GM21619 (cell line): ENCODE results near the gene IL20RA.

Experiments used
- ATAC-seq: cut with Tn5 transposase; IDR thresholded peaks from one replicate; pipeline ENCODE4 v1.9.1; 2021; ENCODE audit not compliant: unreplicated experiment

Gene IL20RA

DNA sequence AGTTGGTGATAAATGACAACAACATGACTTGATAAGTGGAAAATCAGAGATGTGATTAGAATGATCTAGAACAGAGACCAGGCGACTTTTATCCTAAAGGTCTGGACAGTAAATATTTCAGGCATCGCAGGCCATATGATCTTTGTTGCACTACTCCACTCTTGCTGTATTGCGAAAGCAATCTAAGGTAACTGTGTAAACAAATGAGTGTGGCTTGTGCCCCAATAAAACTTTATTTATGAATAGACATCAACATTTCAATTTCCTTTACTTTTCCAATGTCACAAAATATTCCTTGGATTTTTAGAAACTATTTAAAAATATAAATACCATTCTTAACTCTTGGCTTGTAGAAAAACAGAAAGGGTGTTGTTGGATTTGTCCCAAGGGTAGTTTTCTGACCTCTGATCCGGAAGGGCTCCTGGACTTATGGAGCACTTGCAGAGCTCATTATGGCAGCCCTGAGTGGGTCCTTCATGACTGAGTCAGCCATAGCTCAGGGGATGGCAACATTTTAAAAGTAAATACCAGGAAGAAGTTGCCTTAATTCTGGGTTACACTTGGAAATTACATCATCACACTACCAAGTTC lies 34.5 kb downstream of the IL20RA start:
- ATAC-seq: no peak

DNA sequence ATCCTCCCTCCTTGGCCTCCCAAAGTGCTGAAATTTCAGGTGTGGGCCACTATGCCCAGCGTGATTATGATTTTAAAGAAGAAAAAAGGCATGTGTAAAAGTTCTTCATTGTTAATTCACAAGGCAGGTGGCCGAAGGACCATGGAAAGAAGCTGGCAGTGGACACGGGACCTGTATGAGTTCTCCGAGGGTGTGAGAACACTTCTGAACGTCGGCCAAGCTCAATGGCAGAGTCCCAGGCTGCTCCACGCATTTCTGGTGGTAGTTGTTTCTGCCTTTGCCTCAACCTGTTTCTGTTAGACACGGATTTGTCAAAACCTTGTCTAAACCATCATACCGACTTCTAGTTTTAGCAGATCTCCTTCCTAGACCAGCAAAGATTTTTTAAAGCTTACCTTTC lies 36.6 kb downstream of the IL20RA start:
- ATAC-seq: no peak

DNA sequence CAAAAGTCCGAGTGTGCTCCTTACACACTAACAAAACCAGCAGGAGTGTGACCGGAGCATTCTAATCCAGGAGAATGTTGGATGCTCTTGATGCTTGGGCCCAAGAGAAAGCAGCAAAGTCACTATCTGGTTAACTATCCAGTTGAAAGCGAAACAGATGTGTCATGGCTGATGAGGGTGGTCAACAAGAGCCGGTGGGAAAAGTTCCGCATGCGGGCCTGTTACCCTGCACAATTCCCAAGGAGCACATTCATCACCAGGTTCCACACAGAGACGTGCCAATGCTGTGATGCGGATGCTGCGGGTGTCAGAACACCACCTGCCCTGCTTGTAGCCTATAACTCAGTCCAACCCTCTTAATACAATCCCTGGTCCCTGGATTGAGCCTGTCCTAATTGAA lies 38.7 kb downstream of the IL20RA start:
- no peak for ATAC-seq

DNA sequence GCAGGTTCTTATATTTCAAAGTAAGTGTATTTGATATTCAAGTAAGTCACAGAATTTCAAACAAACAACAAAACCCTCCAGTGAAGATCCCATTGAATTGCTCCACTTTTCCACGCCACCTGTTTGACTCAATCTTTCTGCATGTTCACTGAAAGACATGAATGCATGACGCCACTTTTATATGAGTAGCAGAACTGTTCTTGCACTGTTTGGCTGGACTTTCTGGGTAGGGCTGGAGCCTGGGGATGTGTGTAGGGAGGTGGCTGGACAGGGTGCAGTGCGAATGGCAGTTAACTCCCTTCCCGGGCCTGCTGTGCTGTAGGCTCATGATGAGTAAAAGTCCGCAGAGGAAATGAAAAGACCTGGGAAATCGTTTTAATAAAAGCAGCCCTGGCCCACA lies 39.7 kb downstream of the IL20RA start:
- no peak for ATAC-seq

DNA sequence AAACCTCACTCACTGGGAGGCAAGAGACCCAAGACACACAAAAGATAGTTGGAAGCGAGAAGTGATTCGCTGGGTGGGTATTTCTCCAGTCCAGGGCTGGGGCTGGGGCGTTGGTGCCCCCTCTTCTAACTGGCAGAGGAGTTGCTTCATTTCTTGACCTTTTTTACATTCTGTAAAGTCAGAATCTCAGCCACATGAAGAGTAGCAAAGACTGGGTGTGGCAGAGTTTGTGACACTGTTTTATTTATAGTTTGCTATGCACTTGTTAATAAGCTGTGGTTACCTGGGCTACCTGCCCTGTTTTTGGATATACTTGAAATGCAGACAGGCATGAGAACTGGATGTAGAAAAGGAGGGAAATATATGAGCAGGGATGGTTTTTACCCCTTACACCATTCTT lies 42.3 kb downstream of the IL20RA start:
- ATAC-seq: no peak

DNA sequence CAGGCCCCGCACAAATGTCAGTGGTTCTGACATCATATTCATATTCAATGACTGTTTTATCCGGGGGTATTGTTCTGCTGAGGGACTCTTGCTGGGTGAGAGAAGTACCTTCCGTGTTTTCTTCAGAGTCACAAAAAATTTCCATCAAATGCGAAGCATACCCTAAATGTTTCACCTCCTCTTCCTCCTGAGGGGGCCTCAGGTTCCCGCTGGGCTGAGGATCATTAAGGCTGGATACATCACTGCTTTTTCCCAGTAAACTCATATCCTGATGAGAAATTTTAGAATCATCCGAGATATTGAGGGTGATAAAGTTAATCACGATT lies 42.8 kb downstream of the IL20RA start:
- no peak for ATAC-seq

DNA sequence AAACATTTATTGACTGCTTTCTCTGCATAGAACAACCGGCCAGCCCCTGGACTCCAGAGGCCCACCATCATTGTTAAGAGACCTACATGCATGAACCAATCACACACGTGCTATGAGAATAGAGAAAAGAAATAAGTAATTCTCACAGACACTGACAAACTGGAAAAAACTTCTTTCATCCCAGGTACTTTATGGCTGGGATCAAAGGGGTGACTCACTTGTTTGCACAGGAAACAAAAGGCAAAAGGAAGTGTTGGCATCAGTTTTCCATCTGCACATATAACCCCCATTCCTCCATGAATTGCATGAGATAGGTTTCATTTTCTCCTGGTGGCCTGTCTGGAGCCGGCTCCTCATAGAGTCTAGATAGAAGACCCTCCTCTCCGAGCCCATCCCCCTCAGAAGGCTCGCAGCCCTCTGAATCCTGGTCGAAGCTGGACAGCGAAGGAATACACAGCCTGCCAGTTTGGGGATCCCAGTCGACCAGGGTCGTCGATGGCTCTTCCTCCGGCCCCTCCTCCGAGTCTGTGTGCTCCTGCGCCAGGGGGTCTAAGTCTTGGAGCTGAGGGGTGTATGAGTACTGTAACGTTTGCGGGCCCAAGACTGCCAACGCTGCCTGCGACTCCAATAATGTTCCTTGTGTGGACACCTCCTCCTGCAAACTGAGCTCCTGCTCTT lies 43.3 kb downstream of the IL20RA start:
- ATAC-seq: no peak

DNA sequence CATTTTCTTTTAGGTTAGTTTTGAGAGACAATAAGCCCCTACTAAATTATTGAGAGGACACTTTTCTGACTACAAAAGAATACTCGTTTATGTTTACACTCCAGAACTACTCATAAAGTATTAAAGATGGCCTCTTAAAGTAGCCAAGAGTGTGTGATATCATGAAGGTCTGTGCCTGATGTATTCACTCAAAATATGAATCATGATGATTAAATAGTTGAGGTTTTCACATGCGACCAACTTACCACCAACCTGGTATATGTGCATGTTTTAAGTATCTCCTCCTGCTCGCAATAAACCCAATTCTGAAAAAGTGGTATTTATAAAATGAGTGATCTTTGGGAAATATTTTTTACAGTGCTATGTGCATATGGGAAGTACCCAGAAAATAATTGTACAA lies 43.9 kb downstream of the IL20RA start:
- no peak for ATAC-seq

DNA sequence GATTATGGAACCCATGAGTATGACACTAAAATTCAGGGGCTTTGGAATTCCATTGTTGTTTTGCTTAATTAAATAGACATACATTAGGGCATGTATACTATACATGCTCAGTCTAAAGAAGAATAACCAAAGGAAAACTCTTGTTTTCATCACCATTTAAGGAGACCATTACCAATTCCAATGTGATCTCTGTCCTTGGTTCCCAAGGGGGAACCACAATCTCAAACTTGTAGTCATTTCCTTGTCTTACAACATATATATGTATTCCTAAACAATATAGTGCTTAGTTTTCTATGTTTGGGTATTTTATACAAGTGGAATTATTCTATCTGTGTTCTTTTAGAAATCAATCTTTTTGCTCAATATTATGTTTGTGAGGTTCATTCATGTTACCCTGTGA lies 49.2 kb downstream of the IL20RA start:
- ATAC-seq: no peak

DNA sequence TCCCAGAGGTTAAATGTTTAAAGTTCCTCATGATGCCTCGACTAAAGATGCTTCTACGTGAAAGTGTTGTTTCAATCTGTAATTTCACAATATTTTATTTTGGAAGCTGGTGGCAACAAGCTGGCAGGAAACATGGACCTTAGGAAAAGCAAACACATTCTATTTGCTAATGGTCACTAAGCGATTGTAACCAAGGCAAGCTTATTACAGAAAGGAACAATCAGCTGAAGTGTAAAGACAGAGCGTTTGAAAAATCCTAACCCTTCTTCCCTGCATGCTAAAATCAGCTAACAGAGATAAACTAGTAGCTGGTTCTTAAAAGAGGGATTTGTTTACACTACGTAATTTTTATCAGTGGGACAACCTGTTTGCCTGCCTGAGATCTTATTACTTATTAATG lies 50.0 kb downstream of the IL20RA start:
- no peak for ATAC-seq

DNA sequence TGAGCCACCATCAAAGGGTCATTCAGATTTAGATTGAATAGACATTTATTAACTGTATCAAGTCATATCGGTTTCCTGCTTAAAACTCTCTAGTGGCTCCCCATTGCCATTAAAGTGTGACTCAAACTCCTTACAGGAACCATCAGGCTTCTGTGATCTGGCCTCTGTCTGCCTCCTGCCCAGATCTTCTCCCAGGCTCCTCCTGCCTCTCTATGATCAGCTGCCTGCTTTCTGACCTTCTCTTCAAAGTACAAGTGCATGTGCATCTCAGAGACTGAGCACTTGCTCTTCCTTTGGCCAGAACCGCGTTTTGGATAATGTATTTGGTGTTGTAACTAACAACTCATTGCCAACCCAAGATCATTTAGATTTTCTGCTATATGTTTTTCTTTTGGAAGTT lies 52.7 kb downstream of the IL20RA start:
- ATAC-seq: no peak

DNA sequence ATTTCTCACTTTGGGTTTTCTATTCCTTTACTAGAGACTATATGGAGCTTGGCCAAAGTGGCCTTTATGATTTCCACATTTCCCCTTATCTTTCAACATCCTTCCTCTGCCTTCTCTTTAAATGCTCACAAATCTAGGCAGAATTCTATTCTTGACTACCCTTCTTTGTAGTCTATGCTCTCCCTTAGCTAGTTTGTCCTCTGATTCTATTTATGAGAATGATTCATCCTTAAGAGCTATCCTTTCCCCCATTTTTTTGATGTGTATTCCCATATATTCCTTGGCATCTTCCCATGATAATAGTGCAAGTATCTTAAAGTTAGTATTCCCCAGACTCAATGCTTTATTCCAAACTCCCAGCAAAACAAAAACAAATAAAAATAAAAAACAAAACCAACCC lies 53.1 kb downstream of the IL20RA start:
- no peak for ATAC-seq

DNA sequence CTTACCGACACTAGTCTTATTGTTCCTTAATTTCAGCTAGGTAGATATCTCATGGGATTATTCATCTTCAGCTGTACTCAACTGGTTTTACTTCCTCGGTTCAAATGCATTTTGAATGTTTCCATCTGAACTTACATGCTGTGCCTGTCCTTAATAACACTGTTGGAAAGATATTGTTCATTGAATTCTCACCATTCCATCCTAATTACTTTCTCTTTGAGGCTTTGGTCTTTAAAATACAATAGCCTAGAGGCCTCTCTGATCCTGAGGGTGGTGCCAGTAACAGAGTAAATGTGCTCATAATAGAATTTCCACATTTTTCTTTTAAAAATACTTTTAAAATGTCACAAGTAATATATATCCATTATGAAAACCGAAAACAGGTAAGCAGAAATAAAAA lies 54.0 kb downstream of the IL20RA start:
- no peak for ATAC-seq

DNA sequence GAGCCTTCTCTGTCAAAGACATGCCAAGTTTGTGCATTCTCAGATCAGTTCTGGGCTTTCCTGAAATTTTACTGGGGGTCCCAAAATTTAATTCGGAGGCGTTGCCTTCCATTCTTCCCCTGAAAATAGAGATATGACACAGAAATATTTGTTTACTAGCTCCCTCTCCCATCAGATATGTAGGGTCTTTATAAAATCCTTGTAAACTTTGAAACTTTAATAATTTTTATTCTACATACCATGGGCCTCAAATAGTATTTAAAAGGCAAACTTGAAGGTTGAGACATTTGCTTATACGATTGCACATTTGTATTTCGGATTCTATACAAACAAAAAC lies 54.6 kb downstream of the IL20RA start:
- ATAC-seq: no peak

DNA sequence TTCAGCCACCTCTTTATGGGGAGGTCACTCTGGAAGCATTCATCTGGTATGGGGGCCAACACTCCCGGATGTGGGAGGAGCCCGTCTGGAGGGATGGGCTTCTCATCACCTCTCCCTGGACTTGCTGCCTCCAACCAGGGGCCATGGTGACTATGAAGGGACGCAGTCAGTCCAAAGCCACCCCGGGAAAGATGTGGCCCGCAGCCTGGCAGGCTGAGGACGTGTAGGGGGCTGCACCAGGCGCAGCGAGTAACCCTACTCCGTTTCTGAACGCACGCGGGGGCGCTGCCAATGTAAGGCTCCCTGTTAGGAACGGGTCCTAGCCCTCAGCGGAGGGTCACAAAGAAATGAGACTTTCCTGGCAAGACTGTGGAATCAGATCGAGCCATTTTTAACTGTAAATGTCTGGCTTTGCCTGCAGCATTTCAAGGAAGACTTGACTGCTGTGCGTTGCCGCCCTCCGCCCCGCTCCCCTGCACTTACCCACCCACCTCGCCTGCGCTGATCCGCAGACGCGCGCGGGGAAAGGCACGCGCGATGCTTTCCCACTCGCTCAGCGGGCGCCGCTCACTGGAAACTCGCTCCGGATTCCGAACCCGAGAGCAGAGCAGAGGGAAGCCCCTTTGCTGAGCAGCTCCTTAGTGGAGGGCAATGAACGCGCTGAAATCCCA lies 55.1 kb downstream of the IL20RA start:
- no peak for ATAC-seq

DNA sequence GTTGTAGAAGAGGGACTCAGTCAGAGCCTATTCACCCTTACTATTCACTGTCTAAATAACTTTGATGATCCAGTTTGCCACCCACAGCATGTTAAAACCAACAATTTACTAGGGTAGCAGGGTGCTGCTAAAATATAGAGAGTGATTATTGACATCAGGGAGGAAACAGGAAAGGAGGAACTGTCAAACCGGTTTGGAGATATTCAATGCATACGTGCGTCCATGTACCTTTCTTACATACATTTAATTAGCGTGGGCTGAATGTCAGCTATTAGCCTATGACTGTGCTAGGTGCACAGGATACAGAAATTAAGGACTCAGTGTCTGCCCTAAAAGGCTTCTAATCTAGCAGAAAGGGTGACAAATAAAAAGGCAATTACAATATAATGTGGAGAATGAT lies 57.2 kb downstream of the IL20RA start:
- no peak for ATAC-seq

DNA sequence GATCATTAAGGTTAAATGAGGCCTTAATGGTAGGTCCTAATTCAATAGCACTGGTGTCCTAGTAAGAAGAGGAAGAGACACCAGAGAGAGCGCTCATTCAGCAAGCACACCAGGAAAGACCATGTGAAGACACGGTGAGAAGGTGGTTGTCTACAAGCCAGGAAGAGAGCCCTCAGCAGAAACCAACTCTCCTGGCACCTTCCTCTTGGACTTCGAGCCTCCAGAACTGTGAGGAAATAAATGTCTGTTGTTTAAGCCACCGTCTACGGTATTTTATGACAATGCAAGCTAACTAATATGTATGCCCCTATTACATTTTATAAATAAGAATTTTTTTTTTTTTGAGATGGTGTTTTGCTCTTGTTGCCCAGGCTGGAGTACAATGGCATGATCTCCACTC lies 59.3 kb downstream of the IL20RA start:
- ATAC-seq: no peak

DNA sequence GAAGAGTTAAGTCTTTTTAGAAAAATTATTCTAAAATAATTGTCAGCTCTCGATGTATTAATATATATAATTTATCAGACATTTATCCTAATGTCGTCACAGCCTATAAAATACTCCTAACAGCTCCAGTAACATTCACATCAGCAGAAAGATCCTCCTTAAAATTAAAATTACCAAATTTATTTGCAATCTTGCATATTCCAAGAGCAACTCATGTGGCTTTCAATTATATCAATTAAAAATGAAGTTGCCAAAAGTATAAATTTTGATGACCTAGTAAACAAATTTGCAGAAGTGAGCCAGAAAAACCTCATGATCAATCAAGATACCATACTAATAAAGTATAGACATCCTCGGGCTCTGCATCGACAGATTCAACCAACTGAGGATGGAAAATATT lies 60.2 kb downstream of the IL20RA start:
- ATAC-seq: no peak

DNA sequence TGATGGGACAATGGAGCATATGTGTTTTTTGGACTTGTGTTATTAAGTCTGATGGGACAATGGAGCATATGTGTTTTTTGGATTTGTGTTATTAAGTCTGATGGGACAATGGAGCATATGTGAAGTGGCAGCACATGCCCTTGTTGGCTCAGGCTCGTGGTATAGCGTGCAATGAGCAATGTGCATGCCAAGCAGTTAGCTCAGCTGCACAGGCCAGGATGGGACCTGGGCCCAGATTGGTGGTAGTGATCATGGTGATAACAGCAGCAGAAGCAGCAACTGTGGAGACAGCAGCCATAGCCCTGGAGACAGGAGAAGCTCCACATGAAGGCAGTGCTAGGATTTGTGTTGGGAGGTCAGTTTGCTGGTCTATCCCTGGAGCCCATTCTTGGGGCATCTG lies 61.1 kb downstream of the IL20RA start:
- ATAC-seq: no peak

DNA sequence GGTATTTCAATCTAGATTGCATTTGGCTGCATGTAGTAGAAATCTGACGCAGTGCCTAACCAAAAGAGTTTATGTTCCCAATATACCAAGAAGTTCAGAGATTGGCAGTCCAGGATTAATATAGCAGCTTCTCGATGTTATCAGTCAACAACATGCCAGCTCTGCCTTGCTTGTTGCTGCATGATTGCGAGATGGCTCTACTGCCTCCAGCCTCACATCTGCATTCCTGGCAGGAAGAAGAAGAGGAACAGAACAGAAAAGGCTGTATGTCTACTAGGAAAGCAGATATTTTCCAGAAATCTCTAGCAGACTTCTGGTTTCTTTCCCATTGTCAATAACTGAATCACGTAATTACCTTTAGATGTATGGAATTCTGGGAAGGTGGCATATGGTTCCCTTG lies 61.8 kb downstream of the IL20RA start:
- no peak for ATAC-seq

DNA sequence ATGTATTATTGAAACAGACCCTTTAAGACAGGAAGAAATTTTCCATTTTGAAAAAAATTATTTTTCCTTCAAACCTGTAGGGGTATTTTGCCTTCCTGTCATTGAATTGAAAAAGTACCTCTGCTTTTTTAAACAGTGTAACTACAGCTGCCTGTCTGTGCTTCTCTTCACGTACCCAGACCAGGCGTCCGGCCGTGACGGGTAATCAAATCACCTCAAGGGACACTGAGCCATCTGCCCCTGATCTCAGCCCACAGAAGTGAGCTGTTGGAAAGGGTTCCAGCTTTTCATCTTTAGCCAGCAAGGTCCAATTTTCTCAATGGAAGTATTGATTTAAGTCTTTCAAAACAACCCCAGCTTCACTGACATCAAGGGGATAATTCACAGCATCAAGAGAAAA lies 64.7 kb downstream of the IL20RA start:
- ATAC-seq: no peak

DNA sequence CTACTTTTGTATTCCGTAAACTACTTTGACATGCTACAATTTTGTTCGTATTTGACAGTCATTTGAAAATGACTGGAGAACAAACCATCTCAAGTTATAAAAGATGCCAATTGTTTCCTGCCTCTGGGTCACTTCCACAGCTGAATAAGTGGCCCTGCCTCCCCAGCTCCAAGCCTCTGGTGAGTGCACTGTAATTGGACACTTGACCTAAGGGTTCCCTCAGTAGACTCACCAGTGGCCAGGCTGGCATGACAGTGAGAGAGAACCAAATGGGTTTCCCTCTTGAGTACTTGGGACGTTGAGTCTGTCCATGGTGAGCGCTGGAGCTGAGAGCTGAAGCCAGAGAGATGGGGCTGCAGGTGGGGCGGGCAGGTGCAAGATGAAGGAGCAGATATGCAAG lies 65.6 kb downstream of the IL20RA start:
- ATAC-seq: no peak

DNA sequence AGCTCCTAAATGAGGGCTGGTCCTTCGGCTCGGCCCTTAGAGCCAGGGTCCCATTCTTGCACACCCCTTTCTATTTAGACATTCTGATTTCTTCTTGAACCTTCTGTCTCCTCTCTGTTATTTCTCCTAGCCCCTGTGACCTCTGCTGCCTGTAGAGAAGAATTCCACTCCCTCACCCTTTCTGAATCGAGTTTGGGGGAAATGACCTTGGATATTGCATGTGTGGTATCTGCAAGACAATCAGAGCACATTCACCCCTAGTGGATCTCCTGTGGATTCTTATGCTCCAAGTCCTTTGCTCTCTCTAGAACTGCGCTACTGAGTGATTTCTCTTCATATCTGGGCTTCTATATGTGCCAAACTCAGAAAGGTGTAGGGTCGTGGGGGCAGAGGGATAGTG lies 67.7 kb downstream of the IL20RA start:
- ATAC-seq: no peak
